DND-41 (cell line): ENCODE results near the gene S1PR2.
"Not testable (repeated sequence)": the region's sequence is repeated elsewhere in the genome, so short reads cannot be mapped to it uniquely, and the experiment has no call there.

Source experiments
- EZH2 ChIP-seq: IDR thresholded peaks from 3 replicates; pipeline ENCODE4 v1.6.1; 2012; ENCODE audit warnings: borderline replicate concordance, low read depth, mild to moderate bottlenecking, moderate library complexity, low read length, inconsistent platforms; ENCODE audit not compliant: severe bottlenecking
- TF ChIP-seq, protein P1 (sequence below): IDR thresholded peaks from 2 replicates; pipeline ENCODE4 v1.5.1; 2012; ENCODE audit warnings: borderline replicate concordance, low read length, moderate library complexity, mild to moderate bottlenecking; ENCODE audit not compliant: poor library complexity, severe bottlenecking; ENCODE audit errors: extremely low read depth

DNA sequence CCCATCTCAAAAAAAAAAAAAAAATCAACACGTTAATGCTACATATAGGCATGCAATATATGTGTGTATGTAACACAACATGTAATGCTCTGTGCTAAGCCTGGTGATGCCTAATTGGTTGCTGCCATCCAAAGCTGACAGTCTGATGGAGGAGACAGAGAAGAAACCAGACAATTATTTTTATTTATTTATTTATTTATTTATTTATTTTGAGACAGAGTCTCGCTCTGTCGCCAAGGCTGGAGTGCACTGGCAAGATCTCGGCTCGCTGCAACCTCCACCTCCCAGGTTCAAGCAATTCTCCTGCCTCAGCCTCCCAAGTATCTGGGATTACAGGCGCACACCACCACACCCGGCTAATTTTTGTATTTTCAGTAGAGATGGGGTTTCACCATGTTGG lies 4.3 kb upstream of the S1PR2 start:
- TF ChIP-seq, protein P1, sequence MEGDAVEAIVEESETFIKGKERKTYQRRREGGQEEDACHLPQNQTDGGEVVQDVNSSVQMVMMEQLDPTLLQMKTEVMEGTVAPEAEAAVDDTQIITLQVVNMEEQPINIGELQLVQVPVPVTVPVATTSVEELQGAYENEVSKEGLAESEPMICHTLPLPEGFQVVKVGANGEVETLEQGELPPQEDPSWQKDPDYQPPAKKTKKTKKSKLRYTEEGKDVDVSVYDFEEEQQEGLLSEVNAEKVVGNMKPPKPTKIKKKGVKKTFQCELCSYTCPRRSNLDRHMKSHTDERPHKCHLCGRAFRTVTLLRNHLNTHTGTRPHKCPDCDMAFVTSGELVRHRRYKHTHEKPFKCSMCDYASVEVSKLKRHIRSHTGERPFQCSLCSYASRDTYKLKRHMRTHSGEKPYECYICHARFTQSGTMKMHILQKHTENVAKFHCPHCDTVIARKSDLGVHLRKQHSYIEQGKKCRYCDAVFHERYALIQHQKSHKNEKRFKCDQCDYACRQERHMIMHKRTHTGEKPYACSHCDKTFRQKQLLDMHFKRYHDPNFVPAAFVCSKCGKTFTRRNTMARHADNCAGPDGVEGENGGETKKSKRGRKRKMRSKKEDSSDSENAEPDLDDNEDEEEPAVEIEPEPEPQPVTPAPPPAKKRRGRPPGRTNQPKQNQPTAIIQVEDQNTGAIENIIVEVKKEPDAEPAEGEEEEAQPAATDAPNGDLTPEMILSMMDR = not testable (repeated sequence)
- not testable (repeated sequence) for TF ChIP-seq EZH2
